Measurements from ENCODE around the gene CDRT4. TPM values are rescaled to one million over a fixed set of nuclear protein-coding genes. Genes with fewer than 3 reads are reported as not detected.

Gene CDRT4
- total RNA-seq, 3 donors from 2014 or later = 3.8 to 17.4 (median 7.0) TPM

GRCh38 chr17:15388356-15389041, 78.9 kb downstream of the CDRT4 start:
- Histone ChIP-seq H3K4me1 (peaks cover 0 to 9% of the 10 kb centered on the region in 2 donors), H3K9me3 (no peaks in the 10 kb centered on the region), H3K4me3 (no peak overlapping the region), H3K36me3 (no peaks in the 10 kb centered on the region), H3K27me3 (no peaks in the 10 kb centered on the region), H3K27ac (no peak overlapping the region)
- DNase-seq (ENCODE audit: low spot score in 2 of 2) = no peak
- intact Hi-C loops (cut with DNase I; ENCODE audit: low total_unique reads) = no loop called here
- TF ChIP-seq CTCF (IDR thresholded peaks at IDR 0.05) (no peak), POLR2A (IDR thresholded peaks at IDR 0.05) (no peak), POLR2AphosphoS5 (IDR thresholded peaks at IDR 0.05) (no peak)

- no peak overlapping the region for H3K4me3 ChIP-seq
- no peak overlapping the region for H3K27ac ChIP-seq
- H3K36me3 ChIP-seq = no peaks in the 10 kb centered on the region
- H3K27me3 ChIP-seq = no peaks in the 10 kb centered on the region
- intact Hi-C loops (cut with DNase I; ENCODE audit: low total_unique reads) = no loop called here
- no peak for TF ChIP-seq POLR2A (IDR thresholded peaks at IDR 0.05)
- no peak for TF ChIP-seq CTCF (IDR thresholded peaks at IDR 0.05)
- no peak for TF ChIP-seq POLR2AphosphoS5 (IDR thresholded peaks at IDR 0.05)
- H3K4me1 ChIP-seq = peaks cover 0 to 10% of the 10 kb centered on the region in 2 donors
- no peaks in the 10 kb centered on the region for H3K9me3 ChIP-seq
- no peak for DNase-seq (ENCODE audit: low spot score in 2 of 2)
Measured at GRCh38 chr17:15386083-15386482, 81.3 kb downstream of the CDRT4 start.

Other genes starting within 250 kb of the CDRT4 start
- gene PMP22, start 202.3 kb downstream of the CDRT4 start, total RNA-seq = 100 to 1,000 TPM; 114 to 478 (median 152) TPM
- 1 to 10 TPM in 2 of 3 donors, not detected in 1; 2.5 to 2.6 TPM for gene TEKT3, start 126.0 kb downstream of the CDRT4 start, total RNA-seq
- gene TVP23C, start 95.9 kb upstream of the CDRT4 start, total RNA-seq = 10 to 100 TPM; 11.8 to 38.6 (median 37.4) TPM
- 1 to 10 TPM in 1 of 3 donors, under 1 TPM in 1, not detected in 1; 0.48 to 4.9 TPM for gene FBXW10B, start 152.1 kb upstream of the CDRT4 start, total RNA-seq
- 10 to 100 TPM; 12.5 to 15.4 (median 13.3) TPM for gene TRIM16, start 216.7 kb upstream of the CDRT4 start, total RNA-seq
- gene ZNF286A, start 232.1 kb upstream of the CDRT4 start, total RNA-seq = 10 to 100 TPM; 22.9 to 27.5 (median 23.3) TPM